ENCODE results near the gene WNT4.

Gene WNT4

GRCh38 chr1:22143065-22144033, at the start of gene WNT4:
TSS of gene WNT4 (minus strand) at chr1:22143097. CDS start at chr1:22142922, 175 bp downstream.
- peak; percentile 23 for DNase-seq

GRCh38 chr1:22190731-22191130, 47.8 kb upstream of the WNT4 start:
- no peak for DNase-seq

- no peak for DNase-seq
These were observed 47.4 kb upstream of the WNT4 start for GRCh38 chr1:22190251-22190650.

- DNase-seq, result no peak
These were observed 46.7 kb upstream of the WNT4 start for GRCh38 chr1:22189619-22190018.

- no peak for DNase-seq
These were observed 46.0 kb upstream of the WNT4 start for GRCh38 chr1:22188914-22189313.

GRCh38 chr1:22188436-22188835, 45.5 kb upstream of the WNT4 start:
- no peak for DNase-seq

- DNase-seq, result no peak
These were observed 43.4 kb upstream of the WNT4 start for GRCh38 chr1:22186311-22186710.

GRCh38 chr1:22184892-22185612, 42.2 kb upstream of the WNT4 start:
- no peak for DNase-seq

GRCh38 chr1:22184454-22184853, 41.6 kb upstream of the WNT4 start:
- DNase-seq, result no peak

- DNase-seq, result no peak
These were observed 39.8 kb upstream of the WNT4 start for GRCh38 chr1:22182715-22183114.

GRCh38 chr1:22179197-22179803, 36.4 kb upstream of the WNT4 start:
- no peak for DNase-seq

GRCh38 chr1:22177354-22178003, 34.6 kb upstream of the WNT4 start:
- DNase-seq, result no peak

- DNase-seq, result no peak
These were observed 33.4 kb upstream of the WNT4 start for GRCh38 chr1:22176258-22176657.

- DNase-seq, result no peak
These were observed 31.7 kb upstream of the WNT4 start for GRCh38 chr1:22174446-22175220.

- DNase-seq, result no peak
These were observed 29.2 kb upstream of the WNT4 start for GRCh38 chr1:22171951-22172715.

GRCh38 chr1:22169816-22170215, 26.9 kb upstream of the WNT4 start:
- DNase-seq, result no peak

GRCh38 chr1:22168412-22168973, 25.6 kb upstream of the WNT4 start:
- DNase-seq, result no peak

GRCh38 chr1:22166439-22166838, 23.5 kb upstream of the WNT4 start:
- no peak for DNase-seq

GRCh38 chr1:22164841-22165808, 22.2 kb upstream of the WNT4 start:
- no peak for DNase-seq

- DNase-seq, result no peak
These were observed 20.7 kb upstream of the WNT4 start for GRCh38 chr1:22163564-22163963.

All from activated naive CD4-positive, alpha-beta T cell treated with Interleukin-2 at 50 U/mL for 16 hours (primary cell).